AG08395 (cell line): ENCODE results near the gene PIGZ.
A peak's percentile ranks its signal among the peaks of the same experiment; 100 is the strongest.
"Not testable (repeated sequence)": the region's sequence is repeated elsewhere in the genome, so short reads cannot be mapped to it uniquely, and the experiment has no call there.

Experiments
- DNase-seq: peaks from one replicate; pipeline ENCODE4 v3.0.0; 2012; ENCODE audit warnings: mixed read lengths, low spot score

Gene PIGZ

GRCh38 chr3:196948442-196949284 is 20.0 kb downstream of the PIGZ start:
- DNase-seq = no peak

- no peak for DNase-seq
Observed at GRCh38 chr3:196947860-196948441, 20.7 kb downstream of the PIGZ start.

- no peak for DNase-seq
Observed at GRCh38 chr3:196947136-196947859, 21.3 kb downstream of the PIGZ start.

GRCh38 chr3:196944037-196944790 is 24.4 kb downstream of the PIGZ start:
- DNase-seq = not testable (repeated sequence)

- peak; percentile 14 for DNase-seq
Observed at GRCh38 chr3:196942915-196943277, 25.7 kb downstream of the PIGZ start.

- DNase-seq = peak; percentile 96
Observed at GRCh38 chr3:196942226-196942914, 26.3 kb downstream of the PIGZ start, which contains the start of gene NCBP2. NCBP2 (minus strand) TSS chr3:196942528; CDS start chr3:196942503, 25 bp downstream.

- peak; percentile 46 for DNase-seq
Observed at GRCh38 chr3:196941729-196942225, 26.9 kb downstream of the PIGZ start.

- no peak for DNase-seq
Observed at GRCh38 chr3:196938576-196938975, 30.1 kb downstream of the PIGZ start.

- DNase-seq = no peak
Observed at GRCh38 chr3:196938124-196938523, 30.5 kb downstream of the PIGZ start.

- no peak for DNase-seq
Observed at GRCh38 chr3:196936288-196936687, 32.3 kb downstream of the PIGZ start.

- DNase-seq = no peak
Observed at GRCh38 chr3:196932600-196932999, 36.0 kb downstream of the PIGZ start.

GRCh38 chr3:196931828-196932587 is 36.6 kb downstream of the PIGZ start:
- DNase-seq = no peak

- no peak for DNase-seq
Observed at GRCh38 chr3:196931157-196931556, 37.5 kb downstream of the PIGZ start.

- no peak for DNase-seq
Observed at GRCh38 chr3:196927571-196928453, 40.8 kb downstream of the PIGZ start.

- DNase-seq = no peak
Observed at GRCh38 chr3:196920733-196921132, 47.9 kb downstream of the PIGZ start.

GRCh38 chr3:196918968-196919367 is 49.7 kb downstream of the PIGZ start:
- DNase-seq = no peak

GRCh38 chr3:196916995-196917394 is 51.6 kb downstream of the PIGZ start:
- no peak for DNase-seq

GRCh38 chr3:196916221-196916620 is 52.4 kb downstream of the PIGZ start:
- DNase-seq = no peak

GRCh38 chr3:196915375-196915774 is 53.3 kb downstream of the PIGZ start:
- DNase-seq = no peak

- DNase-seq = no peak
Observed at GRCh38 chr3:196914866-196915265, 53.8 kb downstream of the PIGZ start.
